NB4 (cell line): Measurements from ENCODE around the gene DMC1.

Source experiments
- CTCF ChIP-seq: IDR thresholded peaks from one replicate; pipeline ENCODE4 v1.5.1; 2012; ENCODE audit warnings: low read depth, low read length
- MAX ChIP-seq: IDR thresholded peaks from 2 replicates; pipeline ENCODE4 v1.6.1; 2011; ENCODE audit warnings: low read depth, low read length
- MYC ChIP-seq: IDR thresholded peaks from 2 replicates; pipeline ENCODE4 v1.6.1; 2011; ENCODE audit warnings: low read depth, low read length
- POLR2A ChIP-seq: IDR thresholded peaks from 2 replicates; pipeline ENCODE4 v1.6.1; 2011; ENCODE audit warnings: mild to moderate bottlenecking; ENCODE audit not compliant: insufficient read length; ENCODE audit errors: extremely low read depth

- TF ChIP-seq CTCF (no peak), POLR2A (no peak), MAX (no peak), MYC (no peak)
Measured at GRCh38 chr22:38565441-38565840, 4.5 kb downstream of the DMC1 start.
